Stimulated activated CD8-positive, alpha-beta memory T cell treated with anti-CD3 and anti-CD28 coated beads, Interleukin-4, amount 100 ng/mL, for 1 hour (primary cell): ENCODE data around the gene ZCCHC24.

Source experiments
- DNase-seq, 2 donors: peaks; one replicate each; pipeline ENCODE4 v3.0.0-alpha.2; 2020; ENCODE audit warnings: low read depth in 2 of 2, low spot score in 1 of 2

The ZCCHC24 gene

DNA sequence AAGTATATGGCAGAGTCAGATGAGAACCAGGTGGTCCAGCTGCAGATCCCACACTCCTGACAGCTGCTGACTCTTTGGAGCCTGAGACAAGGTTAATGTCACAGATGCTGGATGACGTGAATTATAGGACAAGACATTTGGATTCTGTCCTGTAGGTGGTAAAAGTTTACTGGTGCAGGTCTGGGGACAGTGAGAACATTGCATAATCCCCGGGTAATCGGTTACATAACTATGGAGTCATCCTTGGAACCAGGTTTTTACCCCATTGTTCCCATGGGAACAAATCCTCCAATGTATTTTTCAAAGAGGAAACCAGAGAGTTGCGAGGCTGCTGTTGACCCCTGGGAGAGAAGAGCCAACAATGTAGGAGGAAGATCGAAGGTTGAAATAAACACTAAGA is 27.5 kb upstream of the ZCCHC24 start:
- no peak for DNase-seq

- no peak for DNase-seq
These were observed 27.0 kb upstream of the ZCCHC24 start for GRCh38 chr10:79472449-79472848.

DNA sequence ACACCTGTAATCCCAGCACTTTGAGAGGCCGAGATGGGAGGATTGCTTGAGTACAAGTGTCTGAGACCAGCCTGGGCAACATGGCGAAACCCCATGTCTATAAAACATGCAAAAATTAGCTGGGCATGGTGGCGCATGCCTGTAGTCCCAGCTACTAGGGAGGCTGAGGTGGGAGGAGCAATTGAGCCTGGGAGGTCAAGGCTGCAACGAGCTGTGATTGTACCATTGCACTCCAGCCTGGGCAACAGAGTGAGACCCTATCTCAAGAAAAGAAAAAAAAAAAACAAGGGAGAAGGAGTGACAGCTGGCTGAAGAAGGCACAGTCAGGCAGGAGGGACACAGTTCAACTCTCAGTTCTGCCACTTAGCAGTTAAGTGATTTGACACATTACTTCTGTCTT is 26.4 kb upstream of the ZCCHC24 start:
- no peak for DNase-seq

- no peak for DNase-seq
These were observed 24.7 kb upstream of the ZCCHC24 start for GRCh38 chr10:79470096-79470495.

GRCh38 chr10:79468841-79469585 is 23.6 kb upstream of the ZCCHC24 start:
- no peak for DNase-seq

DNA sequence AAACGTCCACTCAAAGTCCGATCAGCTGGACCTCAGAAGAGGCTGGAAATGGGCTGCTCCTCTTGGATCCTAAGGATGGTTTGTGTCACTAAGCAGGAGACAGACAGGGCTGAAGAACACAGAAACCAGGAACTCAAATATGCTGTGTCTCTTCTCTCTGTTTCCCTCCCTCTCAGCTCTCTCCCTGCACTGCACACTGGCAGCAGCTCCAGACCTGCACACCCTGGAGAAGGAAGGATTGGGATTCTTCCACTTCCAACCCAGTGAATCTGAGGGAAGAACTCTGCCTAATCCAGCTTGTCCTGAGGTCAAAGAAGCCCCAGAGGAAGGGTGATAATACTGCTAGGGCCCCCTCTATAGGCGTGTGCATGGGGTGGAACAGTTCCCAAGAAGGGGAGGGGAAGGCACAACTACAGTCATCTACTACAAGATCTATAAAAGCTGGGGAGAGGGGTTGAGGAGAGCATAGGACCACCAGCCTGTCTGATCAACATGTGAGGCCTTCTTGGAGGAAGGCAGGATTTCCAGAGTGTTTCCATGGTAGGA is 22.7 kb upstream of the ZCCHC24 start:
- DNase-seq = no peak

DNA sequence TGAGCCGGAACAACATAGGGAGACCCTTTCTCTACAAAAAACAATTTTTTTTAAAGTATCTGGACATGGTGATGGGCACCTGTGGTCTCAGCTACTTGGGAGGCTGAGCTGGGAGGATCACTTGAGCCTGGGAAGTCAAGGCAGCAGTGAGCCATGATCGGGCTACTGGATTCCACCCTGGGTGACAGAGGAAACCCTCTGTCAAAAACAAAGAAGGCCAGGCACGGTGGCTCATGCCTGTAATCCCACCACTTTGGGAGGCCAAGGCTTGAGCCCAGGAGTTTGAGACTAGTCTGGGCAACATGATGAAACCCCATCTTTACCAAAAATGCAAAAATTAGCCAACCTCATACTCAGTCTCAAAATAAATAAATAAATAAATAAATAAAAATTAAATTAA is 19.9 kb upstream of the ZCCHC24 start:
- DNase-seq = no peak

GRCh38 chr10:79463578-79464496 is 18.4 kb upstream of the ZCCHC24 start:
- DNase-seq = no peak

GRCh38 chr10:79460687-79461086 is 15.3 kb upstream of the ZCCHC24 start:
- no peak for DNase-seq

- DNase-seq = no peak
These were observed 13.8 kb upstream of the ZCCHC24 start for GRCh38 chr10:79459243-79459642.

DNA sequence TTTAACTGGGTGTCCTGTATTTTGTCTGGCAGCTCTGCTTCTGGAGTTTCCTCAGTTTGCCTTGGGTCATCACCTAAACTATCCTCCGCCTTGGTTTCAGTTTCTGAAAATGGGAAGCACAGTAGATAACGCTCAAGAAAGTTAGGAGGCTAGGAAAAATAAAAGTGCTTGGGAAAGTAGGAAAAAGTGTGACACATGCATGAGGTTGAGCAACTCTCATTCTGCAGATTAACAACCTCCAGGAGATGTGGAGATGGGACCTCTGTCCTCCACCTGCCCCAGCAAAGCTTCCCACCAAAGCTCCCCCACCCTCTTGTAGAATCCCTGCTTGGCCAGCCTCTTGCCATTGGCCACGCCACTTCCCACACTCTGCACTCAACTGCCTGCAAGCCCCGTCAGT is 13.1 kb upstream of the ZCCHC24 start:
- DNase-seq = no peak

GRCh38 chr10:79457256-79457785 is 11.9 kb upstream of the ZCCHC24 start:
- no peak for DNase-seq

DNA sequence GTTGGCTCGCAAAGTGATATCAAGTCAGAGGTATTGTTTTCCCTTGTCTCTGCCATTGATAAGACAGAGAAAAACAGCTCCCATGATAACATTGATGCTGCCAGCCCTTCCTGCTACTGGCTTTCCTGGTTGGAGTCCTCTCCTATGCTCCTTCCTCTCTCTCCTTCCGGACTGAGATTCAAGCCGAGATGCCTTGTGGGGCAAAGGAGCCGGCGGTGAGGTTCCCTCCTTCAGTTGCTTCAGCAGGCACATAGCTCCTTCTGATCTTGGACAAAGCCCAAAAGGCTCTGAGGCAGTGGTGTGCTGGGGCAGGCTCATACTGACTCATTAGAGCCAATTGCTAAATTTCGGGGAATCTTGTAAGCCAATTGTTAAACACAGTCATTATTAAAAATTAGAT is 8.8 kb upstream of the ZCCHC24 start:
- DNase-seq = no peak

- no peak for DNase-seq
These were observed 8.0 kb upstream of the ZCCHC24 start for GRCh38 chr10:79453392-79453791.

DNA sequence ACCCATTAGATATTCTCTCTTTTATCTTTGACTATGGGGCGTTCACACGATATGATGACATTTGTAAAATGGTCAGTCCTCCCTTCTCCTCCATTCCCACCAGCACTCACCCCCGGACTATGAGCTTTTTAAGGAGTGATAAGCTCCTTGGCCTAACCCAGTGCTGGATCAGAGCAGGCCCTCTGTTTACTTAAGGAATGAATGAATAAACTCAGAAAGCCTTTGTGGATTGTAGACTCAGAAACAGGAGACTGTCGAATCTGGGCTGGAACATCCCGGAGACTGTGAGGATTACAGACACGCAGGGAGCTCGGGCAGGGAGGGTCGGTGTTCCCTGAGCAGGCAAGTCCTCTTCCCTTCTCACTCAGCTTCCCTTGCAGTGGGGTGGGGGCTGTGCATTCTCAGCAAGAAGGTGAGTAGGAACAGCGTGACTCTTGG is 6.8 kb upstream of the ZCCHC24 start:
- no peak for DNase-seq

DNA sequence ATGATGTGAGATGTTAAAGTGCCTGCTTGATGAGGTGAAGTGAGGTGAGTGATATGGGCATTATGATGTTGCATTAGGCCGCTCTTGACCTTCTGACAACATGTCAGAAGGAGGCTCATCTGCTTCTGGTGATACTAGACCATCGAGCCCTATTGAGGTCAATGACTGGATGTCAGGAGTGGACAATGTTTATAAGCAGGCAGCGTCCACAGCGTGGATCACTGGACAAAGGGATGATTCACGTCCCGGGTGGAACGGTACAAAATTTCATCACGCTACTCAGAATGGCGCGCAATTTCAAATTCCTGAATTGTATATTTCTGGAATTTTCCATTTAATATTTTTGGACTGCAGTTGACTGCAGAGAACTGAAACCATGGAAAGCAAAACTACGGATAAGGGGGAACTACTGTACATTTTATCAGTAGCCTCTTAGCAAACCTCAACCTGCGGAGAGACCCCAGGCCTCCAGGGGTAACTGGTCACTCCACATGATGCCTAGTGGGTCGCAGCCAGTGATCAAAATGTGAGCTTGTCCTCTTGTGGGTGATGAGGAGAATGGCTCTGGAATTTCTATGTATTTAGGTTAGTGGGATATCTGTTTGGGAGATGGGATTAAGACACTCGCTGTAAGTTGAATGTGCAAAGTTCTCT is 5.7 kb upstream of the ZCCHC24 start:
- no peak for DNase-seq

DNA sequence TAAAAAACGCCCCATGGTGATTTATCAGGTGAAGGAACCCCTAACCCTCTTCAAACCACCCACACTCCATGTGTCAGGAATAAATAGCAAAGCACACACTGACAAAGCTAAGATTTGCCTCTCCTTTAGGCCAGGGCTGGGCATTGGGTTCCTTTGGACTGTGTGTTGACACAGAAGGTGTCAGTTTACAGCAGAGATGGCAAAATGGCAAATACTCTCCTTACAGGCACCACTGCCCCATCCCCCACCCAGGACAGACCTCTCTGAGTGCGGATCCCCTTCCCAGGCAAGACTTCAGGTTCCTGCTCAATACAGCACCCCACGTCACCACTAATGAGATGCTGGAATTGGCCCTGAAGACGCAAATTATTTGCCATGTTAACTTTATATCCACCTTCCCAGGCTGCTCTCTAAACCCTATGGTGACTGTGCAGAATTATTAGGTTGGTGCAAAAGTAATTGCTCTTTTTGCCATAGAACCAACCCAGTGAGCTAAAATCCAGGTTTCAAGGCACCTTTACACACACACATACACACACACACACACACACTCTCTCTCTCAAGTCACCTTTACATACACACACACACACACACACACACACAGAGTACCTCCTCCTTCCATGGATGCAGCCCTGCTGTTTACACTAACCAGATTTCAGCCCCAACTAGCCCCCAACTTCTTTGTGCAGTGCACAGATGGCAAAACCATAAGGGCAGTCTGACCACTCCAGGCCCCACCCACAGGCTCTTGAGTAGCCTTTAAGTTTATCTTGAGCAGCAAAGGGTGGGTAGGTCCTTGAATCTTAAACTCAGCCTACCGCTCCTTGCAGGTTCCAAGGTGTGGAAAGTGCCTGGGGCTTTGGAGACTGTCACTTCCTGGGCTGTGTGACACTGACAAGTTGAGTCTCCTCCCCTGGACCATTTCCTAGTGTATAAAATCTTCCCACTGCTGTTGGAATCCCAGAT is 4.0 kb upstream of the ZCCHC24 start:
- no peak for DNase-seq

DNA sequence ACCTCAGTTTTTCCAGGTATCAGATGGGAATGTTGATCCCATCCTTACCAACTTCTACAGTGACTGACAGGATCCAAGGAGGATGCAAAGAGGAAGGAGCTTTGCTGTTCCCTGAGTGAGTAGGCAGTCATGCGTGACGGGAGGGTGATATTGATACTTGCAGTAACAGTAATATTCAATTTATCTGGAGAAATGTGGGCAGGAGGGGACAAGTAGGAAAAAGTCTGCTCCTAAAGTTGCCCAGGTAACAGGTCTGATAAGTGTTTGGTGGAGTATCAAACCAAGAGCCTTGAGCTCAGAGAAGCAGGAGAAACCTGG is 3.3 kb upstream of the ZCCHC24 start:
- no peak for DNase-seq

DNA sequence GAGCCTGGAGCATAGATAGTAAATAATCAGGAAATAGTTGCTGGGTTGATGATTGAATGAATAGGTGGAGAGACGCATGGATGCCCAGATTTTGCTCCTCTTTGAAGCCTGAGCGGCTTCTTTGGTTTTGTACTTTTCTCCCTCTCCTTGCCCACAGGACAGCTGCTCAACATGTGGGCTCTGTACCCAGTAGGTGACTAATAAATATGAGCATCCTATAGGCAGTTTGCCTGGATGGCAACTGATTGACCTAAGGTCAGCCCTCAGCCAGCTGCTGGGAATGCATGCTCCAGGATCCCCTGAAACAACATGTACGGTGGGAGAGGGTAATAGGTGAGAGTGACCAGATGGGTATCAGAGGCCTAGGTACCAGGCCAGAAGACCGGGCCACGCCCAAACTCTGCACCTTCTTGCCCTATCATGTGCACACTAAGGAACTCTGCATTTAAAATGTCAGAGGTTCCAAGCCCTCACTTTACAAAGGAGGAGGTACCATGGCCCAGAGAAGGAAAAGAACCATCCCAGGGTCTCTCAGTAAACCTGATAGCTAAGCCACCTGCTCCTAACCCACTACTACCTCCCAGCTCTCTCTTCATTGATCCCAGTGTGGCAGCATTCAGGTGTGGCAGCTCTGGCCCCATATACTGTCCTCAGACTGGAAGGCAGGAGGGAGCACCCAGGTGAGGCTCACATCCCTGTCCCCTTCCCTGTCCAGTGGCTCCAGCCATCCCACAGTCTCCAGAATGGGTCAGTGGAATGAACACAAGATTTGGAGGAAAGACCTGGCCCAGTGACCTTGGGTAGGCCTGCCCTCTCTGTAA is 2.7 kb upstream of the ZCCHC24 start:
- no peak for DNase-seq
